Tibial nerve (tissue), 3 donors: ENCODE data around the gene CTAGE9.

Source experiments
- POLR2A ChIP-seq, 2 donors: fragments of 450-650 bp; IDR thresholded peaks; one replicate each; pipeline ENCODE4 v1.6.1; 2017; ENCODE audit warnings: antibody characterized with exemption in 2 of 2, mild to moderate bottlenecking in 2 of 2, moderate library complexity in 2 of 2
- TF ChIP-seq, protein P1 (sequence below), 5 experiments: fragments of 200-600 bp in 3 of 5; fragments of 450-650 bp in 2 of 5; sonication (generic) in 3 of 5; IDR thresholded peaks; one replicate each; pipeline ENCODE4 v1.5.1; 2016 to 2019; ENCODE audit warnings: antibody characterized with exemption in 5 of 5, mild to moderate bottlenecking in 3 of 5, moderate library complexity in 2 of 5

DNA sequence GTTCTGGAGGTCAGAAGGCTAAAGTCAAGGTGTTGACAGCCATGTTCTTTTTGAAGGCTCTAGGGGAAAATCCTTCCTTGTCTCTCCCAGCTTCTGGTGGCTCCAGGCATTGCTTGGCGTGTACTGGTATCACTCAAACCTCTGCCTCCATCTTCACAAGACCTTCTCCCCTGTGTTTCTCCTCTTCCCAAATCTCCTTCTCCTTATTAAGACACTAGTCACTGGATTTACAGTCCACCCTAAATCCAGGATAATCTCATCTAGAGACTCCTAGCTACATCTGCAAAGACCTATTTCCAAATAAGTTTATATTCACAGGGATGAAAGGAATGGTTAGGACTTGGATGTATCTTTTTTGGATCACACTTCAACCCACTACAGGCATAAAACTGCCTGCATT is 26.0 kb upstream of the CTAGE9 start:
- no peak for TF ChIP-seq POLR2A (IDR thresholded peaks at IDR 0.05)
- TF ChIP-seq, protein P1, sequence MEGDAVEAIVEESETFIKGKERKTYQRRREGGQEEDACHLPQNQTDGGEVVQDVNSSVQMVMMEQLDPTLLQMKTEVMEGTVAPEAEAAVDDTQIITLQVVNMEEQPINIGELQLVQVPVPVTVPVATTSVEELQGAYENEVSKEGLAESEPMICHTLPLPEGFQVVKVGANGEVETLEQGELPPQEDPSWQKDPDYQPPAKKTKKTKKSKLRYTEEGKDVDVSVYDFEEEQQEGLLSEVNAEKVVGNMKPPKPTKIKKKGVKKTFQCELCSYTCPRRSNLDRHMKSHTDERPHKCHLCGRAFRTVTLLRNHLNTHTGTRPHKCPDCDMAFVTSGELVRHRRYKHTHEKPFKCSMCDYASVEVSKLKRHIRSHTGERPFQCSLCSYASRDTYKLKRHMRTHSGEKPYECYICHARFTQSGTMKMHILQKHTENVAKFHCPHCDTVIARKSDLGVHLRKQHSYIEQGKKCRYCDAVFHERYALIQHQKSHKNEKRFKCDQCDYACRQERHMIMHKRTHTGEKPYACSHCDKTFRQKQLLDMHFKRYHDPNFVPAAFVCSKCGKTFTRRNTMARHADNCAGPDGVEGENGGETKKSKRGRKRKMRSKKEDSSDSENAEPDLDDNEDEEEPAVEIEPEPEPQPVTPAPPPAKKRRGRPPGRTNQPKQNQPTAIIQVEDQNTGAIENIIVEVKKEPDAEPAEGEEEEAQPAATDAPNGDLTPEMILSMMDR (IDR thresholded peaks at IDR 0.05): no peak
